DND-41 (cell line): Measurements from ENCODE around the gene PAXIP1.

Experiments
- ATAC-seq: fragments of 200-7000 bp; cut with Tn5 transposase; 3 replicates; pipeline ENCODE4 v1.9.1; 2021; ENCODE audit warnings: low read depth; ENCODE audit not compliant: insufficient read depth
- DNase-seq: peaks from one replicate; pipeline ENCODE4 v3.0.0-alpha.2; 2020
- H2AFZ ChIP-seq: 2 replicates; pipeline ENCODE4 v1.6.0; 2012; ENCODE audit warnings: low read depth, low read length
- H3K27ac ChIP-seq: 2 replicates; pipeline ENCODE4 v1.5.1; 2012; ENCODE audit warnings: low read length, inconsistent platforms
- H3K27me3 ChIP-seq: fragments of 200-600 bp; sonication (generic); 2 replicates; pipeline ENCODE4 v1.6.0; 2012; ENCODE audit warnings: low read length, mild to moderate bottlenecking, inconsistent platforms; ENCODE audit not compliant: insufficient read depth, poor library complexity
- H3K36me3 ChIP-seq: 2 replicates; pipeline ENCODE4 v1.5.1; 2012; ENCODE audit warnings: low read length, inconsistent platforms; ENCODE audit not compliant: insufficient read depth
- H3K4me1 ChIP-seq: 2 replicates; pipeline ENCODE4 v1.5.1; 2012; ENCODE audit warnings: mild to moderate bottlenecking, low read length; ENCODE audit not compliant: insufficient read depth
- H3K4me2 ChIP-seq: 2 replicates; pipeline ENCODE4 v1.6.0; 2012; ENCODE audit warnings: mild to moderate bottlenecking, moderate library complexity, low read length, inconsistent platforms; ENCODE audit not compliant: insufficient read depth
- H3K4me3 ChIP-seq, 2 experiments: fragments of 200-600 bp in 1 of 2; shearing (Covaris generic) in 1 of 2; 2 replicates each; pipeline ENCODE4 v1.5.1; 2012 to 2016; ENCODE audit warnings: inconsistent platforms in 2 of 2, low read length in 2 of 2, mild to moderate bottlenecking in 2 of 2, low read depth in 1 of 2, moderate library complexity in 1 of 2
- H3K79me2 ChIP-seq: 2 replicates; pipeline ENCODE4 v1.6.0; 2012; ENCODE audit warnings: low read length, inconsistent platforms; ENCODE audit not compliant: insufficient read depth
- H3K9ac ChIP-seq: 2 replicates; pipeline ENCODE4 v1.6.0; 2012; ENCODE audit warnings: low read depth, mild to moderate bottlenecking, inconsistent platforms, low read length, moderate library complexity
- H3K9me3 ChIP-seq: 2 replicates; pipeline ENCODE4 v1.5.1; 2012; ENCODE audit warnings: low read length, moderate library complexity, mild to moderate bottlenecking, inconsistent platforms; ENCODE audit not compliant: insufficient read depth, severe bottlenecking
- H4K20me1 ChIP-seq: 2 replicates; pipeline ENCODE4 v1.6.0; 2012; ENCODE audit warnings: low read length; ENCODE audit not compliant: insufficient read depth
- EZH2 ChIP-seq: IDR thresholded peaks from 3 replicates; pipeline ENCODE4 v1.6.1; 2012; ENCODE audit warnings: borderline replicate concordance, low read depth, mild to moderate bottlenecking, moderate library complexity, low read length, inconsistent platforms; ENCODE audit not compliant: severe bottlenecking
- TF ChIP-seq, protein P1 (sequence below): IDR thresholded peaks from 2 replicates; pipeline ENCODE4 v1.5.1; 2012; ENCODE audit warnings: borderline replicate concordance, low read length, moderate library complexity, mild to moderate bottlenecking; ENCODE audit not compliant: poor library complexity, severe bottlenecking; ENCODE audit errors: extremely low read depth

Gene PAXIP1

DNA sequence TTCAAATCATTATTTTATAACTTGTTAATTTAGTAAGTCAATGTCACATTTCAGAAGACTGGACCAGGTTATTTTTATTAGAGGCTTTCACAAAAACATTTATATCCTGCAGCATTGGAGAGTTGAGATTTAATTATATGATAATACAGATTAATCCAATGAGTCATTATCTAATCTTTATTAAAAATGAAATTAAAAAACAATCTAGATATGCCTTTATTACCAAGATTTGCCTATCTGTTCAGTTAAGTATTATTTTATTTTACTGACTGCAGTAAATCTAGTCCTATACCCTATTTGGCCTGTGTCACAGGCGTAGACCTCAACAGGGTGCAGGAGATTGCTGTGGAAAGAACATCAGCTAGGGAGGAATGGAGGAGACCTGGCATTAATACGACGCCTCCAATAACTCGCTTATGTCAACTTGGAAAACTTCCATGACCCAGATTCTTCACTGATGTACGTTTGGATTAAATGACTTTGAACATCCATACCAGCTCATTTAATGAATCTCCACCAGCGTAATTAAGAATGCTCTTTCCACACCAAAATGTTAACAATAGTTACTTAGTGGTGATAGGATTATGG is 18.2 kb downstream of the PAXIP1 start:
- no peak for ATAC-seq

DNA sequence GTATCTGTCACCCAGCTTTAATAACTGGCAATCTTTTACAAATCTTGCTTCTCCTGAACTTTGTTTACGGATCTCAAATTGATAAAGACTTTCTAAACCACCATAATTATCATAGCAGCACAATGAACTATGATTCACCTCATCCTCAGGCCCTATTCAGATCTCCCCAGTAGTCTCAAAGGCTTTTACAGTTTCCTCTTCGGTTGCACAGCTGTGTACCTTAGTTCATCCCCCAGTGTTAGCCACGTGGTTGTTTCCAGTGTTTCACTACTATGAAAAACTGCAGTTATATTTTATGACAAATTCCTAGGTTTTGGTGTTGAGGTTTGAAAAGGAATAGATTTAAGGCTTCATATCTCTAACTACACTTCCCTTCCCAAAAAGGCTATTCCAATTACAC is 24.9 kb downstream of the PAXIP1 start:
- Histone ChIP-seq H3K36me3 (peaks cover 84% of the 10 kb centered on the region), H3K4me1 (no peaks in the 10 kb centered on the region), H3K9me3 (no peaks in the 10 kb centered on the region), H3K27me3 (no peaks in the 10 kb centered on the region), H3K9ac (no peak overlapping the region), H3K4me3 (no peak overlapping the region), H2AFZ (no peak overlapping the region), H3K79me2 (peaks cover 39% of the 10 kb centered on the region), H3K27ac (no peak overlapping the region; the same call in 1 of the 2 replicates), H3K4me2 (no peak overlapping the region), H4K20me1 (peaks cover 18% of the 10 kb centered on the region; the same call in 1 of the 2 replicates)
- TF ChIP-seq EZH2 = no peak
- TF ChIP-seq, protein P1, sequence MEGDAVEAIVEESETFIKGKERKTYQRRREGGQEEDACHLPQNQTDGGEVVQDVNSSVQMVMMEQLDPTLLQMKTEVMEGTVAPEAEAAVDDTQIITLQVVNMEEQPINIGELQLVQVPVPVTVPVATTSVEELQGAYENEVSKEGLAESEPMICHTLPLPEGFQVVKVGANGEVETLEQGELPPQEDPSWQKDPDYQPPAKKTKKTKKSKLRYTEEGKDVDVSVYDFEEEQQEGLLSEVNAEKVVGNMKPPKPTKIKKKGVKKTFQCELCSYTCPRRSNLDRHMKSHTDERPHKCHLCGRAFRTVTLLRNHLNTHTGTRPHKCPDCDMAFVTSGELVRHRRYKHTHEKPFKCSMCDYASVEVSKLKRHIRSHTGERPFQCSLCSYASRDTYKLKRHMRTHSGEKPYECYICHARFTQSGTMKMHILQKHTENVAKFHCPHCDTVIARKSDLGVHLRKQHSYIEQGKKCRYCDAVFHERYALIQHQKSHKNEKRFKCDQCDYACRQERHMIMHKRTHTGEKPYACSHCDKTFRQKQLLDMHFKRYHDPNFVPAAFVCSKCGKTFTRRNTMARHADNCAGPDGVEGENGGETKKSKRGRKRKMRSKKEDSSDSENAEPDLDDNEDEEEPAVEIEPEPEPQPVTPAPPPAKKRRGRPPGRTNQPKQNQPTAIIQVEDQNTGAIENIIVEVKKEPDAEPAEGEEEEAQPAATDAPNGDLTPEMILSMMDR = no peak
- ATAC-seq (no peak), DNase-seq (no peak)

More for the DNA sequence above, 18.2 kb downstream of the PAXIP1 start:
- H2AFZ ChIP-seq = no peak overlapping the region
- H3K36me3 ChIP-seq = peaks cover 73% of the 10 kb centered on the region
- no peak overlapping the region for H3K9ac ChIP-seq
- H3K4me3 ChIP-seq = no peak overlapping the region
- H3K79me2 ChIP-seq = peaks cover 20% of the 10 kb centered on the region
- H3K4me1 ChIP-seq = no peaks in the 10 kb centered on the region
- no peak overlapping the region for H3K27ac ChIP-seq
- H3K27me3 ChIP-seq = no peaks in the 10 kb centered on the region
- H4K20me1 ChIP-seq = peaks cover 20% of the 10 kb centered on the region; the same call in 1 of the 2 replicates
- H3K4me2 ChIP-seq = no peak overlapping the region
- no peak for DNase-seq
- TF ChIP-seq, protein P1 = no peak
- TF ChIP-seq EZH2 = no peak
- H3K9me3 ChIP-seq = no peaks in the 10 kb centered on the region

- H3K36me3 ChIP-seq = peaks cover 82% of the 10 kb centered on the region
Measured at GRCh38 chr7:154977250-154977649, 25.7 kb downstream of the PAXIP1 start.

More at GRCh38 chr7:154977250-154977649, 25.7 kb downstream of the PAXIP1 start:
- TF ChIP-seq EZH2 = no peak
- TF ChIP-seq, protein P1 = no peak
- Histone ChIP-seq H3K9ac (no peak overlapping the region), H3K4me1 (no peaks in the 10 kb centered on the region), H3K4me3 (no peak overlapping the region), H2AFZ (no peak overlapping the region), H4K20me1 (peaks cover 23% of the 10 kb centered on the region; the same call in 1 of the 2 replicates), H3K27me3 (no peaks in the 10 kb centered on the region), H3K27ac (no peak overlapping the region), H3K9me3 (no peaks in the 10 kb centered on the region), H3K79me2 (peaks cover 43% of the 10 kb centered on the region), H3K4me2 (no peak overlapping the region)
- no peak for ATAC-seq
- no peak for DNase-seq
